Measurements from ENCODE around the gene ZBED1.

The ZBED1 gene

GRCh38 chrX:2536974-2537373 is 36.2 kb upstream of the ZBED1 start:
- TF ChIP-seq TCF12 (IDR thresholded peaks at IDR 0.05; ENCODE audit: low read depth) (no peak), YY1 (IDR thresholded peaks at IDR 0.05; ENCODE audit: low read depth) (no peak), NFIC (IDR thresholded peaks at IDR 0.05) (no peak)

GRCh38 chrX:2536141-2536540 is 35.4 kb upstream of the ZBED1 start:
- no peak for TF ChIP-seq TCF12 (IDR thresholded peaks at IDR 0.05; ENCODE audit: low read depth)
- no peak for TF ChIP-seq CREB1 (IDR thresholded peaks at IDR 0.05; ENCODE audit: low read depth)
- TF ChIP-seq REST (IDR thresholded peaks at IDR 0.05; ENCODE audit: low read depth), result no peak
- no peak for TF ChIP-seq RAD21 (IDR thresholded peaks at IDR 0.05; ENCODE audit: low read depth)
- no peak for TF ChIP-seq EGR1 (IDR thresholded peaks at IDR 0.05)
- TF ChIP-seq TAF1 (IDR thresholded peaks at IDR 0.05; ENCODE audit: low read depth), result no peak
- TF ChIP-seq MAX (IDR thresholded peaks at IDR 0.05), result no peak

GRCh38 chrX:2533424-2533823 is 32.6 kb upstream of the ZBED1 start:
- no peak for TF ChIP-seq MAX (IDR thresholded peaks at IDR 0.05)
- TF ChIP-seq NFIC (IDR thresholded peaks at IDR 0.05), result no peak
- TF ChIP-seq USF1 (IDR thresholded peaks at IDR 0.05), result no peak
- no peak for TF ChIP-seq EGR1 (IDR thresholded peaks at IDR 0.05)
- no peak for TF ChIP-seq TAF1 (IDR thresholded peaks at IDR 0.05; ENCODE audit: low read depth)
- TF ChIP-seq TCF12 (IDR thresholded peaks at IDR 0.05; ENCODE audit: low read depth), result no peak
- TF ChIP-seq ZBTB7A (IDR thresholded peaks at IDR 0.05; ENCODE audit: low read depth), result no peak
- TF ChIP-seq RAD21 (IDR thresholded peaks at IDR 0.05; ENCODE audit: low read depth), result no peak
- no peak for TF ChIP-seq EP300 (IDR thresholded peaks at IDR 0.05; ENCODE audit: borderline replicate concordance)
- no peak for TF ChIP-seq CREB1 (IDR thresholded peaks at IDR 0.05; ENCODE audit: low read depth)
- no peak for TF ChIP-seq FOXM1 (IDR thresholded peaks at IDR 0.05; ENCODE audit: borderline replicate concordance, low read depth)
- TF ChIP-seq REST (IDR thresholded peaks at IDR 0.05; ENCODE audit: low read depth), result no peak
- TF ChIP-seq YY1 (IDR thresholded peaks at IDR 0.05; ENCODE audit: low read depth), result no peak
- TF ChIP-seq TEAD4 (IDR thresholded peaks at IDR 0.05), result no peak
- no peak for TF ChIP-seq CEBPB (IDR thresholded peaks at IDR 0.05)

- TF ChIP-seq EP300 (IDR thresholded peaks at IDR 0.05; ENCODE audit: borderline replicate concordance), result no peak
- no peak for TF ChIP-seq MAX (IDR thresholded peaks at IDR 0.05)
- no peak for TF ChIP-seq TAF1 (IDR thresholded peaks at IDR 0.05; ENCODE audit: low read depth)
- no peak for TF ChIP-seq REST (IDR thresholded peaks at IDR 0.05; ENCODE audit: low read depth)
- TF ChIP-seq USF1 (IDR thresholded peaks at IDR 0.05), result no peak
- TF ChIP-seq ZBTB7A (IDR thresholded peaks at IDR 0.05; ENCODE audit: low read depth), result no peak
- no peak for TF ChIP-seq YY1 (IDR thresholded peaks at IDR 0.05; ENCODE audit: low read depth)
- TF ChIP-seq TEAD4 (IDR thresholded peaks at IDR 0.05), result no peak
- TF ChIP-seq CREB1 (IDR thresholded peaks at IDR 0.05; ENCODE audit: low read depth), result no peak
- TF ChIP-seq EGR1 (IDR thresholded peaks at IDR 0.05), result no peak
- no peak for TF ChIP-seq CEBPB (IDR thresholded peaks at IDR 0.05)
- no peak for TF ChIP-seq FOXM1 (IDR thresholded peaks at IDR 0.05; ENCODE audit: borderline replicate concordance, low read depth)
- no peak for TF ChIP-seq NFIC (IDR thresholded peaks at IDR 0.05)
- TF ChIP-seq RAD21 (IDR thresholded peaks at IDR 0.05; ENCODE audit: low read depth), result no peak
- TF ChIP-seq TCF12 (IDR thresholded peaks at IDR 0.05; ENCODE audit: low read depth), result no peak
These were observed 25.6 kb upstream of the ZBED1 start for GRCh38 chrX:2526390-2526789.

GRCh38 chrX:2523911-2524310 is 23.1 kb upstream of the ZBED1 start:
- TF ChIP-seq USF1 (IDR thresholded peaks at IDR 0.05), result no peak
- TF ChIP-seq RAD21 (IDR thresholded peaks at IDR 0.05; ENCODE audit: low read depth), result no peak
- no peak for TF ChIP-seq TAF1 (IDR thresholded peaks at IDR 0.05; ENCODE audit: low read depth)
- no peak for TF ChIP-seq CEBPB (IDR thresholded peaks at IDR 0.05)
- no peak for TF ChIP-seq EP300 (IDR thresholded peaks at IDR 0.05; ENCODE audit: borderline replicate concordance)
- no peak for TF ChIP-seq TCF12 (IDR thresholded peaks at IDR 0.05; ENCODE audit: low read depth)
- TF ChIP-seq REST (IDR thresholded peaks at IDR 0.05; ENCODE audit: low read depth), result no peak
- TF ChIP-seq TEAD4 (IDR thresholded peaks at IDR 0.05), result no peak
- TF ChIP-seq YY1 (IDR thresholded peaks at IDR 0.05; ENCODE audit: low read depth), result no peak
- no peak for TF ChIP-seq MAX (IDR thresholded peaks at IDR 0.05)
